Measurements from ENCODE around the gene STAG3. TPM values are rescaled to one million over a fixed set of nuclear protein-coding genes. Genes with fewer than 3 reads are reported as not detected.
"Not testable (repeated sequence)": the region's sequence is repeated elsewhere in the genome, so short reads cannot be mapped to it uniquely, and the experiment has no call there.

Gene STAG3
- total RNA-seq, 1 donor from 2014 or later, result 2.3 TPM

- intact Hi-C loops (cut with DNase I), result loop anchor here (10.0 kb wide), 1 partner anchor 78 kb away; no protein-coding TSS in a partner anchor
- H3K27me3 ChIP-seq, result no peaks in the 10 kb centered on the region
- no peak for TF ChIP-seq CTCF (IDR thresholded peaks at IDR 0.05)
- no peak overlapping the region for H3K27ac ChIP-seq
- H3K4me3 ChIP-seq, result no peak overlapping the region
- H3K4me1 ChIP-seq, result no peaks in the 10 kb centered on the region
- ATAC-seq (no peak), DNase-seq (no peak)
- H3K36me3 ChIP-seq, result no peaks in the 10 kb centered on the region
- no peaks in the 10 kb centered on the region for H3K9me3 ChIP-seq
Measured at GRCh38 chr7:100212631-100213286, 35.0 kb downstream of the STAG3 start.

GRCh38 chr7:100213672-100214071 is 36.0 kb downstream of the STAG3 start:
- Histone ChIP-seq H3K27me3 (no peaks in the 10 kb centered on the region), H3K36me3 (no peaks in the 10 kb centered on the region), H3K27ac (no peak overlapping the region), H3K4me3 (no peak overlapping the region), H3K9me3 (no peaks in the 10 kb centered on the region), H3K4me1 (no peaks in the 10 kb centered on the region)
- ATAC-seq (no peak), DNase-seq (peak; percentile 37)
- TF ChIP-seq CTCF (IDR thresholded peaks at IDR 0.05), result no peak
- intact Hi-C loops (cut with DNase I), result loop anchor here (10.0 kb wide), 1 partner anchor 79 kb away; no protein-coding TSS in a partner anchor

GRCh38 chr7:100214356-100214755 is 36.6 kb downstream of the STAG3 start:
- H3K27ac ChIP-seq, H3K9me3 ChIP-seq, ATAC-seq, H3K36me3 ChIP-seq, H3K4me3 ChIP-seq, H3K4me1 ChIP-seq, H3K27me3 ChIP-seq: not testable (repeated sequence)
- peak; percentile 22 for DNase-seq
- intact Hi-C loops (cut with DNase I), result loop anchor here (10.0 kb wide), 1 partner anchor 80 kb away; no protein-coding TSS in a partner anchor

- Histone ChIP-seq H3K9me3 (no peaks in the 10 kb centered on the region), H3K4me3 (no peak overlapping the region), H3K27me3 (no peaks in the 10 kb centered on the region), H3K36me3 (no peaks in the 10 kb centered on the region), H3K27ac (no peak overlapping the region), H3K4me1 (no peaks in the 10 kb centered on the region)
- no peak for TF ChIP-seq CTCF (IDR thresholded peaks at IDR 0.05)
- DNase-seq (peak; percentile 20), ATAC-seq (no peak)
- intact Hi-C loops (cut with DNase I), result loop anchor here (10.0 kb wide), 1 partner anchor 81 kb away; no protein-coding TSS in a partner anchor
Measured at GRCh38 chr7:100215895-100216294, 38.2 kb downstream of the STAG3 start.

- not testable (repeated sequence) for H3K27me3 ChIP-seq, H3K36me3 ChIP-seq, H3K4me1 ChIP-seq, H3K27ac ChIP-seq, H3K4me3 ChIP-seq, H3K9me3 ChIP-seq, ATAC-seq
- intact Hi-C loops (cut with DNase I), result loop anchor here (10.0 kb wide), 1 partner anchor 83 kb away; no protein-coding TSS in a partner anchor
- peak; percentile 90 for DNase-seq
- TF ChIP-seq CTCF (IDR thresholded peaks at IDR 0.05), result peak; percentile 60
Measured at GRCh38 chr7:100217934-100218333, 40.2 kb downstream of the STAG3 start.

GRCh38 chr7:100219271-100219737 is 41.6 kb downstream of the STAG3 start:
- intact Hi-C loops (cut with DNase I), result loop anchor here (10.0 kb wide), 1 partner anchor 85 kb away; no protein-coding TSS in a partner anchor
- no peaks in the 10 kb centered on the region for H3K36me3 ChIP-seq
- ATAC-seq (no peak), DNase-seq (no peak)
- H3K4me1 ChIP-seq, result no peaks in the 10 kb centered on the region
- no peak for TF ChIP-seq CTCF (IDR thresholded peaks at IDR 0.05)
- H3K9me3 ChIP-seq, result no peaks in the 10 kb centered on the region
- H3K27me3 ChIP-seq, result no peaks in the 10 kb centered on the region
- no peak overlapping the region for H3K4me3 ChIP-seq
- H3K27ac ChIP-seq, result peak overlapping the region; percentile 24

GRCh38 chr7:100219801-100220585 is 42.3 kb downstream of the STAG3 start, which contains the start of gene PVRIG:
PVRIG (plus strand) TSS chr7:100219949; CDS start chr7:100219971, 22 bp downstream.
- not testable (repeated sequence) for DNase-seq, H3K9me3 ChIP-seq, H3K4me1 ChIP-seq, ATAC-seq, H3K36me3 ChIP-seq, H3K27me3 ChIP-seq
- peak within 1 kb of the TSS; percentile 55 for H3K27ac ChIP-seq
- intact Hi-C loops (cut with DNase I), result loop anchor here (10.0 kb wide), 1 partner anchor 85 kb away; no protein-coding TSS in a partner anchor
- H3K4me3 ChIP-seq, result peak within 1 kb of the TSS; percentile 34
